GM19240 (cell line): ENCODE data around the gene SGCE.

Experiments used
- DNase-seq: peaks from one replicate; pipeline ENCODE4 v3.0.0; 2011; ENCODE audit warnings: low spot score; ENCODE audit not compliant: insufficient read length

Gene SGCE

GRCh38 chr7:94571816-94572215, 84.1 kb downstream of the SGCE start:
- no peak for DNase-seq

- DNase-seq = no peak
These were observed 88.5 kb downstream of the SGCE start for GRCh38 chr7:94567396-94567795.

GRCh38 chr7:94565247-94565894, 90.6 kb downstream of the SGCE start:
- no peak for DNase-seq

GRCh38 chr7:94562525-94562924, 93.4 kb downstream of the SGCE start:
- DNase-seq = no peak

- no peak for DNase-seq
These were observed 94.0 kb downstream of the SGCE start for GRCh38 chr7:94561841-94562514.

- no peak for DNase-seq
These were observed 96.0 kb downstream of the SGCE start for GRCh38 chr7:94559972-94560371.

- no peak for DNase-seq
These were observed 98.7 kb downstream of the SGCE start for GRCh38 chr7:94557215-94557614.

GRCh38 chr7:94556028-94556427, 99.9 kb downstream of the SGCE start:
- DNase-seq = no peak

- no peak for DNase-seq
These were observed 108.8 kb downstream of the SGCE start for GRCh38 chr7:94547126-94547525.

GRCh38 chr7:94540428-94540827, 115.5 kb downstream of the SGCE start:
- DNase-seq = no peak
